Measurements from ENCODE around the gene PCBP1.

Gene PCBP1

DNA sequence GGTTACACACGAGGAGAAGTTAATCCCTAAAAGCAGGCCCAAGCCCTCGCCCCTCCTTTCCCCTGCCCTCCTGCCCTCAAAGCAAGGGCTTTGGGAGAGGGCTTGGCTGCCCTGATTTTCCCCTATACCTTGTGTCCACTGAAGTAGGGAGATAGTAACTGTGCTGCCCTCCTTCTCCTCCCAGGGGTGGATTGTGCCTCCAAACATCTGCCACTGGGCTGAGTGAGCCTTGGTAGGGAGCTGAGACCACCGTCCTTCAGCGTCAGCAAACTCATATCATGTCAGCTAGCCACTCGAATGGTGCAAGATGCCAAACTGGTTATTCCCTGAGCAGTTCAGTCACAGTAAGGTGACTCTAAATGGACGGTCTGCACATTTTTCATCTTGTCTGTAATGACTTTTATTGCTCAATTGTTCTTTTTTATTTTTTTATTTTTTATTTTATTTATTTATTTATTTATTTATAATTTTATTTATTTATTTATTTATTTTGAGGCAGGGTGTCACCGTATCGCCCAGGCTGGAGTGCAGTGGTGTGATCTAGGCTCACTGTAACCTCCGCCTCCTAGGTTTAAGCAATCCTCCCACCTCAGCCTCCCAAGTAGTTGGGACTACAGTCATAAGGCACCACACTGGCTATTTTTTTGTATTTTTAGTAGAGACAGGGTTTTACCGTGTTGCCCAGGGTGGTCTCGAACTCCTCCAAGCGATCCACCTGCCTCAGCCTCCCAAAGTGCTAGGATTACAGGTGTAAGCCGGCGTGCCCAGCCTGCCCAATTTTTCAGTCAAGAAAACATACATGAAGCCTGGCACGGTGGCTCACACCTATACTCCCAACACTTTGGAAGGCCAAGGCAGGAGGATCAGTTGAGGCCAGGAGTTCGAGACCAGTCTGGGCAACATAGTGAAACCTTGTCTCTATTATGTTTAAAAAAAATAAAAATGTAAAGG lies 8.7 kb downstream of the PCBP1 start:
- Histone ChIP-seq H2BK5ac (ENCODE audit: low read depth, low read length, poor library complexity) (no peak overlapping the region), H2AFZ (ENCODE audit: insufficient read depth, low read length, poor library complexity) (no peak overlapping the region), H3K79me1 (ENCODE audit: low read length) (no peaks in the 10 kb centered on the region), H2BK12ac (ENCODE audit: low read length) (peak overlapping the region; percentile 19), H3K18ac (ENCODE audit: low read length) (no peak overlapping the region), H3K4me2 (ENCODE audit: low read length) (no peak overlapping the region), H4K91ac (ENCODE audit: low read depth, low read length) (no peak overlapping the region), H2AK5ac (ENCODE audit: low read length) (no peak overlapping the region), H4K8ac (ENCODE audit: low read depth, low read length) (no peak overlapping the region), H3K9me3 (ENCODE audit: insufficient read depth, low read depth, low read length) (no peaks in the 10 kb centered on the region), H3K4me1 (ENCODE audit: control insufficient read depth in 1 of 2, insufficient read depth in 2 of 2, low read length in 2 of 2) (no peaks in the 10 kb centered on the region), H3K79me2 (ENCODE audit: control insufficient read depth, insufficient read depth, low read length, poor library complexity) (no peaks in the 10 kb centered on the region), H2BK120ac (ENCODE audit: insufficient read depth, low read length, poor library complexity) (no peak overlapping the region), H4K12ac (ENCODE audit: low read depth, low read length) (no peak overlapping the region), H3K4ac (ENCODE audit: low read depth, low read length) (no peak overlapping the region), H3K9ac (ENCODE audit: low read length) (no peak overlapping the region), H3K23ac (ENCODE audit: low read length) (no peak overlapping the region), H3K14ac (ENCODE audit: low read length) (no peak overlapping the region), H3K4me3 (ENCODE audit: low read depth, low read length) (peak overlapping the region; percentile 42), H3K36me3 (ENCODE audit: control insufficient read depth in 1 of 2, insufficient read depth in 2 of 2, low read length in 2 of 2) (no peaks in the 10 kb centered on the region), H3K27ac (ENCODE audit: low read depth, low read length) (no peak overlapping the region), H3K27me3 (ENCODE audit: insufficient read depth, low read length) (no peaks in the 10 kb centered on the region)
- no peak for DNase-seq
- WGBS (ENCODE audit: extremely low coverage, insufficient coverage, insufficient read length) = no CpG with 5 or more reads among the region's 16 CpGs

- Histone ChIP-seq H4K8ac (ENCODE audit: low read depth, low read length) (no peak overlapping the region), H3K79me2 (ENCODE audit: control insufficient read depth, insufficient read depth, low read length, poor library complexity) (no peaks in the 10 kb centered on the region), H4K12ac (ENCODE audit: low read depth, low read length) (no peak overlapping the region), H3K4me2 (ENCODE audit: low read length) (no peak overlapping the region), H3K14ac (ENCODE audit: low read length) (no peak overlapping the region), H3K9ac (ENCODE audit: low read length) (no peak overlapping the region), H3K27me3 (ENCODE audit: insufficient read depth, low read length) (no peaks in the 10 kb centered on the region), H3K23ac (ENCODE audit: low read length) (no peak overlapping the region), H2AK5ac (ENCODE audit: low read length) (no peak overlapping the region), H3K36me3 (ENCODE audit: control insufficient read depth in 1 of 2, insufficient read depth in 2 of 2, low read length in 2 of 2) (no peaks in the 10 kb centered on the region), H3K4me3 (ENCODE audit: low read depth, low read length) (no peak overlapping the region), H2BK120ac (ENCODE audit: insufficient read depth, low read length, poor library complexity) (no peak overlapping the region), H3K4me1 (ENCODE audit: control insufficient read depth in 1 of 2, insufficient read depth in 2 of 2, low read length in 2 of 2) (no peaks in the 10 kb centered on the region), H3K79me1 (ENCODE audit: low read length) (no peaks in the 10 kb centered on the region), H3K18ac (ENCODE audit: low read length) (no peak overlapping the region), H2BK12ac (ENCODE audit: low read length) (no peak overlapping the region), H3K27ac (ENCODE audit: low read depth, low read length) (no peak overlapping the region), H4K91ac (ENCODE audit: low read depth, low read length) (no peak overlapping the region), H2AFZ (ENCODE audit: insufficient read depth, low read length, poor library complexity) (no peak overlapping the region), H2BK5ac (ENCODE audit: low read depth, low read length, poor library complexity) (no peak overlapping the region), H3K4ac (ENCODE audit: low read depth, low read length) (no peak overlapping the region), H3K9me3 (ENCODE audit: insufficient read depth, low read depth, low read length) (no peaks in the 10 kb centered on the region)
- no CpG with 5 or more reads among the region's 4 CpGs for WGBS (ENCODE audit: extremely low coverage, insufficient coverage, insufficient read length)
- DNase-seq = no peak
Observed at GRCh38 chr2:70098032-70098431, 10.8 kb downstream of the PCBP1 start.

DNA sequence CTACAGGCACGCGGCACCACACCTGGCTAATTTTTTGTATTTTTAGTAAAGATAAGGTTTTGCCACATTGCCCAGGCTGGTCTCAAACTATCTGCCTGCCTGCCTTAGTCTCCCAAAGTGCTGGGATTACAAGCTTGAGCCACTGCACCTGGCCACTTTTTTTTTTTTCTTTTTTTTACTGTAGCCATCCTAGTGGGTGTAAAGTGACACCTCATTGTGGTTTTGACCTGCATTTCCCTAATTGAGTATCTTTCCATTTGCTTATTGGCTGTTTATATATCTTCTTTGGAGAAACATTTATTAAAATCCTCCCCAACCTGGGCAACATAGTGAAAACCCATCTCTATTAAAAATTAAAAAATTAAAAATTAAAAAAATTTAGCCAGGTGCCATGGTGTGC lies 12.0 kb downstream of the PCBP1 start:
- H4K8ac ChIP-seq (ENCODE audit: low read depth, low read length) = no peak overlapping the region
- no peak overlapping the region for H2AK5ac ChIP-seq (ENCODE audit: low read length)
- no peak overlapping the region for H3K18ac ChIP-seq (ENCODE audit: low read length)
- no peak overlapping the region for H2AFZ ChIP-seq (ENCODE audit: insufficient read depth, low read length, poor library complexity)
- H3K4me2 ChIP-seq (ENCODE audit: low read length) = no peak overlapping the region
- no peaks in the 10 kb centered on the region for H3K79me1 ChIP-seq (ENCODE audit: low read length)
- H2BK12ac ChIP-seq (ENCODE audit: low read length) = no peak overlapping the region
- H3K27me3 ChIP-seq (ENCODE audit: insufficient read depth, low read length) = no peaks in the 10 kb centered on the region
- no CpG with 5 or more reads among the region's 2 CpGs for WGBS (ENCODE audit: extremely low coverage, insufficient coverage, insufficient read length)
- no peak overlapping the region for H3K4me3 ChIP-seq (ENCODE audit: low read depth, low read length)
- H3K23ac ChIP-seq (ENCODE audit: low read length) = no peak overlapping the region
- H2BK5ac ChIP-seq (ENCODE audit: low read depth, low read length, poor library complexity) = no peak overlapping the region
- H3K36me3 ChIP-seq (ENCODE audit: control insufficient read depth in 1 of 2, insufficient read depth in 2 of 2, low read length in 2 of 2) = no peaks in the 10 kb centered on the region
- H4K12ac ChIP-seq (ENCODE audit: low read depth, low read length) = no peak overlapping the region
- H2BK120ac ChIP-seq (ENCODE audit: insufficient read depth, low read length, poor library complexity) = no peak overlapping the region
- no peak for DNase-seq
- H3K27ac ChIP-seq (ENCODE audit: low read depth, low read length) = no peak overlapping the region
- H3K9ac ChIP-seq (ENCODE audit: low read length) = no peak overlapping the region
- H3K4me1 ChIP-seq (ENCODE audit: control insufficient read depth in 1 of 2, insufficient read depth in 2 of 2, low read length in 2 of 2) = no peaks in the 10 kb centered on the region
- H3K4ac ChIP-seq (ENCODE audit: low read depth, low read length) = no peak overlapping the region
- H4K91ac ChIP-seq (ENCODE audit: low read depth, low read length) = no peak overlapping the region
- no peaks in the 10 kb centered on the region for H3K9me3 ChIP-seq (ENCODE audit: insufficient read depth, low read depth, low read length)
- H3K14ac ChIP-seq (ENCODE audit: low read length) = no peak overlapping the region
- H3K79me2 ChIP-seq (ENCODE audit: control insufficient read depth, insufficient read depth, low read length, poor library complexity) = no peaks in the 10 kb centered on the region

GRCh38 chr2:70101174-70101573 lies 13.9 kb downstream of the PCBP1 start:
- no peaks in the 10 kb centered on the region for H3K79me2 ChIP-seq (ENCODE audit: control insufficient read depth, insufficient read depth, low read length, poor library complexity)
- no CpG with 5 or more reads among the region's 6 CpGs for WGBS (ENCODE audit: extremely low coverage, insufficient coverage, insufficient read length)
- no peak overlapping the region for H3K14ac ChIP-seq (ENCODE audit: low read length)

More at GRCh38 chr2:70101174-70101573, 13.9 kb downstream of the PCBP1 start:
- Histone ChIP-seq H2BK120ac (ENCODE audit: insufficient read depth, low read length, poor library complexity) (no peak overlapping the region), H2AK5ac (ENCODE audit: low read length) (no peak overlapping the region), H2AFZ (ENCODE audit: insufficient read depth, low read length, poor library complexity) (no peak overlapping the region), H4K12ac (ENCODE audit: low read depth, low read length) (no peak overlapping the region), H3K27me3 (ENCODE audit: insufficient read depth, low read length) (no peaks in the 10 kb centered on the region), H3K27ac (ENCODE audit: low read depth, low read length) (no peak overlapping the region), H3K79me1 (ENCODE audit: low read length) (no peaks in the 10 kb centered on the region), H4K91ac (ENCODE audit: low read depth, low read length) (no peak overlapping the region), H3K9me3 (ENCODE audit: insufficient read depth, low read depth, low read length) (no peaks in the 10 kb centered on the region), H3K4me1 (ENCODE audit: control insufficient read depth in 1 of 2, insufficient read depth in 2 of 2, low read length in 2 of 2) (no peaks in the 10 kb centered on the region), H3K4me3 (ENCODE audit: low read depth, low read length) (no peak overlapping the region), H2BK12ac (ENCODE audit: low read length) (no peak overlapping the region), H3K36me3 (ENCODE audit: control insufficient read depth in 1 of 2, insufficient read depth in 2 of 2, low read length in 2 of 2) (no peaks in the 10 kb centered on the region), H3K4me2 (ENCODE audit: low read length) (no peak overlapping the region), H3K23ac (ENCODE audit: low read length) (no peak overlapping the region), H3K9ac (ENCODE audit: low read length) (no peak overlapping the region), H3K4ac (ENCODE audit: low read depth, low read length) (no peak overlapping the region), H2BK5ac (ENCODE audit: low read depth, low read length, poor library complexity) (no peak overlapping the region), H4K8ac (ENCODE audit: low read depth, low read length) (no peak overlapping the region), H3K18ac (ENCODE audit: low read length) (no peak overlapping the region)
- DNase-seq = no peak
